Left forelimb (tissue), 1 donor: ENCODE data around the gene GABRR2.
"Not testable (repeated sequence)": the region's sequence is repeated elsewhere in the genome, so short reads cannot be mapped to it uniquely, and the experiment has no call there.

Experiments used
- DNase-seq: peaks from one replicate; pipeline ENCODE4 v3.0.0-alpha.2; 2018; ENCODE audit warnings: low spot score

The GABRR2 gene

DNA sequence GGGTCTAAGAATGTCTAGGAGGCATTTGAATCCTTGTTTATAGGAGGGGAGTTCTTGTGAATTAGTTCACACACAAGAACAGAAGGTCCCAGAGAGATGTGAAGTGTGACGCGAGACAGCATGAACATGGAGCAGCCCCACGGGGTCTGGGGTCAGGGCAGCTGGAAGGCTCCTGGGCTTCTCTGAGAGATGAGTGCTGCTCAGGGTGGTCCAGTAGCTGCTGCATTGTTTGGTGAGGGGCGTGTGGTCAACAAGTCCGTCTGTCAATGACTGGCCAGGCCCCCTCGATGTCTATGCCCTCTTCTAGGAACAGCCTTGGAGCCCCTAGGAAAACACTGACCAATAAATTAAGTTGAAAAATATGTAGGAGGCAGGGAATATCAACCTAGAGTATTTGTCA lies 57.8 kb downstream of the GABRR2 start:
- no peak for DNase-seq

GRCh38 chr6:89255417-89255816 lies 59.7 kb downstream of the GABRR2 start:
- DNase-seq = no peak

- no peak for DNase-seq
These were observed 60.5 kb downstream of the GABRR2 start for GRCh38 chr6:89254569-89254968.

GRCh38 chr6:89252907-89253306 lies 62.2 kb downstream of the GABRR2 start:
- DNase-seq = no peak

GRCh38 chr6:89251976-89252375 lies 63.1 kb downstream of the GABRR2 start:
- no peak for DNase-seq

DNA sequence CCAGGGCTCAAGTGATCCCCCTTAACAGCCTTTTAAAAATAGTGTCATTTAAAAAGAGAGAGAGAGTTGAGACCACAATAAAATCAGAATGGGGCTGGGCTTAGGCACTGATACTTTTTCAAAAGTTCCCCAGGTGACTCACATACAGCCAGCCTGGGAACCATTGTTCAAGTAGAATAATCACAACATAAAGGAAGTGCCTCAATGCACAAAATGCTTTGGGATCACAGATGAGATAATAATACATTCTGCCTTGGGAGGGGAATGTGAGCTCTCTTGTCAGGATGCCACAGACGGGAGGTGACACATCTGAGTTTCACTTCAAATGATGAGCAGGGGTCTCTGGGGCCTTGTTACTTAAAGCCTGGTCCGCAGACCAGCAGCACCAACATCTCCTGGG lies 63.9 kb downstream of the GABRR2 start:
- DNase-seq = no peak

DNA sequence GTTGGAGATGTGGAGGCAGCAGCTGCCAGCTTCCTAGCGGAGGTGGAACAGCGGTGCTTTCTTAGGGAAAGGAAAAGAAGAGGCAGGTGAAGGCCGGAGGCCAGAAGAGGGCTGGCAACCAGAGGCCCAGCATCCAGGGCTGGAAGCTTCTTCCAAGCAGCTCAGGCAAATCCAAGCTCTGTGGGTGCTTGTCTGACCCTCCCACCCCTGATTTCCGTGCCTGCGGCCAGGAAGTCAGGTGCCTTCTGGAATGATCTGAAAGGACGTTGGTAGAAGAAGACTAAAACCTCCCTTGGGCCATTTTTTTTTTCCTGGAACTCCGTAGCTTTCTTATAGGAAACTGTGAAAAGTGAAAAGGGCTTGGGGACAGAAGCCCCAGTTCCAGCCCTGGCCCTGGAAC lies 64.9 kb downstream of the GABRR2 start:
- no peak for DNase-seq

DNA sequence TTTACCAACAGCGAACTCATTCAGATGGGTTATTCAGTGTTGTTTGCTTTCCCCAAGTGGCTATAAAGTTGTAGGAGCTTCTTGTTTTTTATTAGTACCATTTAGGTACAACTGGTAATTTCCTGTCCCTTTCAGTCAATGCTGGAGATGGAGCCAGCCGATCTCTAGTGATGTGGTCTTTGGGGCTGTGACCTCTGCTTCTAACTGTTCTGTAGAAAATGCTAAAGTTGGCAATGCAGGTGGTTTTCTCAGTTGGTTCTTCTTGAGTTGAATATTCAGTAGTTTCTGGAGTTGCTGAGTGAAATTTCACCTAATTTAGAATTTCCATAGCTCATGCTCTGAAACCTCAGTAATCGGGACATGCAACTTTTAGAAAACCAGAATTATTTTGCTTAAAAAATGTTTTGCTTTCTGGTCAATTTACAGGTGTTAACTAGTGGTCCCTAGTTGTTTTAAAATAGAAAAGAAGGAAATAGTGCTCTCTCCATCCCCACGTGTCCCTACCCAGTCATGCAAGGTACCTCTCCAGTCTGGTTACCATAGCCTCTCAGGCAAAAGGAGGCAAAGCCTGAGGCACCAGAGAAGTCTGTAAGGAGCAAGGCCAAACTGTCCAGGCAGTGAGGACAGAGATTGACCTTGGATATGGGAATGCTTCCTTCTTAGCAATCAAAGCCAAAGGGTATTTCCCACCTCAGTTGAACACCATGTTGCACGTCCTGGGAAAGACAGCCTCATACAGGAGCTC lies 70.7 kb downstream of the GABRR2 start:
- DNase-seq = no peak

- DNase-seq = no peak
These were observed 71.8 kb downstream of the GABRR2 start for GRCh38 chr6:89243331-89243629.

- DNase-seq = no peak
These were observed 72.3 kb downstream of the GABRR2 start for GRCh38 chr6:89242574-89243330.

- no peak for DNase-seq
These were observed 75.8 kb downstream of the GABRR2 start for GRCh38 chr6:89239338-89239737.

GRCh38 chr6:89237158-89237557 lies 77.9 kb downstream of the GABRR2 start:
- DNase-seq = no peak

- DNase-seq = not testable (repeated sequence)
These were observed 81.5 kb downstream of the GABRR2 start for GRCh38 chr6:89233605-89234004.

- DNase-seq = no peak
These were observed 92.4 kb downstream of the GABRR2 start for GRCh38 chr6:89222712-89223039.

DNA sequence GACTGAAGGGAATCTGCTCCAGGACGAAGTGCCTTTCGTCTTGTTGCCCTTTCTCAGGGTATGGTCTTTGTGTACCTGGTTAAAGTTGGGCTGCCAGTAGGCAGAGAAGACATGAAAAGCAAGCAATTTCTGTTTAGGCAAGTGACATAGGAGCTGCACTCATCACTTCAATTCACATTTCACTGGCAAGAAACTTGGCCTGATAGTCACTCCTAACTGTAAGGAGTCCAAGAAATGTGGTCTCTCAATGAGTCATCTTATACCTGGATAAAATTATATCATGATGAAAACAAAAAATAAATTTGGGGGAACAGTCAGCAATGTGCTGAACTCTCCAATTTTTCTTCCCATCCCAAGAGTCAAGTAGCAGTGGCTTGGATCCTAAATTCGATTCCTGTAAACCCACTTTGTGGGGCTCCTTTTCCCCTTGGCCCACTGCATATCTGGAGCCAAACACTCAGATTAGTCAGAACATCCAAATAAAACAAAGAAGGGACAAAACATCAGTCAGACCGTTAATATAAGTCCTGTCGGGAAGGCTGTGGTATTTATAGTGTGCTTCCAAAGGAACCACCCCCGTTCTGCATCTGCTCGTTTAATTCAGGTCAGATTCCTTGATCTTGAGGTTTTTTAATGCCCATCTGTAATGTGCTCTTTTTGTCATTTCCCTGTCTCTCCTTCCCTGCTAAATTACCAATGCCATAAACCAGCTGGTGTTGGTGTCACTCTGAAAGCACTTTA lies 93.0 kb downstream of the GABRR2 start:
- DNase-seq = no peak

DNA sequence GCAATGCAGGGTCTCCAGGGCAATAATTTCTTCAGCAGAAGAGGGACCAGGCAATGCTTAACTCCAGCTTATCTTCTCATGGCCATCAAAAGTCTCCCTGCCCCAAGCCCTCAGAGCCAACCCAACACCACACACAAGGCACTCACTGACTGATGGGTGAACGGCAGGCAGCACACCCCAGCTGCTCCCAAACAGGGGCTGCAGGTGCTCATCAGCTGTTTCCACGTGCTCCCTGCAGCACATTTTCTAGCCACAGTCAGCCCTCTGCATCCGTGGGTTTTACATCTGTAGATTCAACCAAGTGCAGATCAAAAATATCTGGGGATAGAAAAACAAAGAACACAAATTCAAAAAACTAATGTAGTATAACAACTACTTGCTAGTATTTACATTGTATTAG lies 94.0 kb downstream of the GABRR2 start:
- no peak for DNase-seq

DNA sequence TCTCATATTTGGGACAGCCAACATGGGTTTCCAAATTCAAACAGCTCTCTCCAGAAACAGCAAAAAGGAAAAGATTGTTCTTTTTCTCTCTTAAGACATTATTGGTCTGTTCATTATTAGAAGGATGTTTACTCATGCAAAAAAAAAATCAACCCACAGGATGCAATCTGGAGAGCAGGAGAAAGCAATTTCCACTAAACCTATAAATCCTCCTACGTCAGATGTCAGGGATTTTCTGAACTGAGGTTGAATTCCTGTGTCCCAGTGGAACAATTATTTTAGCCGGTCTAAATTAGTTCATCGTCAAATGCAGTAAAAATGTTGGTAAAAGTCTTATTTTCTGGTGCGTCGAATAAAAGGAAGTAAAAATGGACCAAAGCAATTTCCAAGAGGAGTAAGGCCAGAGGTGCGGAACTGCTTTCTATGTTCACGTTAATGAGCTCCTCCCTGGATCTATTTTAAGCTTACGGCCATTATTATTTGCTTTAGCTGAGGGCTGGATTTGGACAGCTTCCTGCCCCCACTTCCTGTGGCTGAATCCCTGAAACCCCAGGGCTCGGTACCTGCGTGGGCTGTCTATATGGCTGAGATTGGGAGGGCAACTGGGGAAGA lies 97.7 kb downstream of the GABRR2 start, which contains the start of gene GABRR1:
TSS of gene GABRR1 (minus strand) at position 60 of the 612 bp plus-strand sequence. CDS start at position 24, 36 bp downstream.
- DNase-seq = no peak

GRCh38 chr6:89216411-89216810 lies 98.7 kb downstream of the GABRR2 start:
- DNase-seq = no peak

- DNase-seq = no peak
These were observed 99.7 kb downstream of the GABRR2 start for GRCh38 chr6:89215391-89215790.

DNA sequence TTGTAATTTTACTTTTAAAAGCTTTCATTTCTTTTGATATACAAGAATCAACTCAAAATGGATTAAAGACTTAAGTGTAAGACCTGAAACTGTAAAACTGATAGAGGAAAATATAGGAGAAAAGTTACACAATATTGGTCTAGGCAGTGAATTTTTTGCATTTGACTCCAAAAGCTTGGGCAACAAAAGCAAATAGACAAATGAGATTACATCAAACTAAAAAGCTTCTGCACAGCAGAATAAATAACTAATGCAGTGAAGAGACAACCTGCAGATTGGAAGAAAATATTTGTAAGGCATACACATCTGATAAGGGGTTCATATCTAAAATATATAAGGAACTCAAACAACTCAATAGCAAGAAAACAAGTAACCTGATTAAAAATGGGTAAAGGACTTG lies 100.9 kb downstream of the GABRR2 start:
- no peak for DNase-seq

DNA sequence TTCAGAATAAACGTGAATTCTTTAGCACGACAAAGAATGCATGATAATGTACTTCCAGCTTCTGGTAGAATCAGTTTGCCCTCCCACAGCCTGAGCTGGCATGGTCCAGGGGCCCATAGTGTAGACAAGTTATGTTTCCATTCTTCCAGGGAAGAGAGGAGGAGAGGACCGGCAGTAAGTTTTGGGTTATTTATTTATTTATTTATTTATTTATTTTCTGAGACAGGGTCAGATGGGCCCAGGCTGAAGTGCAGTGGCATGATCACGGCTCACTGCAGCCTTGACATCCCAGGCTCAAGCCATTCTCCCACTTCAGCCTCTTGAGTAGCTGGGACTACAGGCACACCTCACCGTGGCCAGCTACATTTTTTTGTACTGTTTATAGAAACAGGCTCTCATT lies 102.6 kb downstream of the GABRR2 start:
- no peak for DNase-seq

- no peak for DNase-seq
These were observed 105.6 kb downstream of the GABRR2 start for GRCh38 chr6:89209457-89209856.

DNA sequence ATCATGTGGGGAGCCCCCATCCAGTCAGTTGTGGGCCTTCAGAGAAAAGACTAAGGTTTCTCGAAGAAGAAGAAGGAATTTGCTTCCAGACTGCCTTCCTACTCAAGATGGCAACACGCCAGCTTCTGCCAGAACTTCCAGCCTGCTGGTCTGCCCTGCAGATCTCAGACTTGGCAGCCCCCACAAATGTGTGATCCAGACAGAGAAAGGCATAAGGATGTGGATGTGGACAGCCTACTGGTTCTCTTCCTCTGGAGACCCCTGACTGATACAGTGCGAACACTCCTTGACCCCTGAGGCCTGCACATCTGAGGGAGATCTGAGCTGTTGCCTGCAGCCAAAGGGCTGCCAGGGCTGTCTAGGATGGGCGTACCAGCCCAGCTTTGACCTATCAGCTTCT lies 106.5 kb downstream of the GABRR2 start:
- no peak for DNase-seq
